ENCODE data around the gene TIMM13.
"Not testable (repeated sequence)": the region's sequence is repeated elsewhere in the genome, so short reads cannot be mapped to it uniquely, and the experiment has no call there.

Gene TIMM13

GRCh38 chr19:2469102-2469914 lies 41.9 kb upstream of the TIMM13 start:
- no peak for DNase-seq (ENCODE audit: low read depth)
- no peak overlapping the region for H3K4me3 ChIP-seq (ENCODE audit: low read depth, low read length)
- TF ChIP-seq, protein P1, sequence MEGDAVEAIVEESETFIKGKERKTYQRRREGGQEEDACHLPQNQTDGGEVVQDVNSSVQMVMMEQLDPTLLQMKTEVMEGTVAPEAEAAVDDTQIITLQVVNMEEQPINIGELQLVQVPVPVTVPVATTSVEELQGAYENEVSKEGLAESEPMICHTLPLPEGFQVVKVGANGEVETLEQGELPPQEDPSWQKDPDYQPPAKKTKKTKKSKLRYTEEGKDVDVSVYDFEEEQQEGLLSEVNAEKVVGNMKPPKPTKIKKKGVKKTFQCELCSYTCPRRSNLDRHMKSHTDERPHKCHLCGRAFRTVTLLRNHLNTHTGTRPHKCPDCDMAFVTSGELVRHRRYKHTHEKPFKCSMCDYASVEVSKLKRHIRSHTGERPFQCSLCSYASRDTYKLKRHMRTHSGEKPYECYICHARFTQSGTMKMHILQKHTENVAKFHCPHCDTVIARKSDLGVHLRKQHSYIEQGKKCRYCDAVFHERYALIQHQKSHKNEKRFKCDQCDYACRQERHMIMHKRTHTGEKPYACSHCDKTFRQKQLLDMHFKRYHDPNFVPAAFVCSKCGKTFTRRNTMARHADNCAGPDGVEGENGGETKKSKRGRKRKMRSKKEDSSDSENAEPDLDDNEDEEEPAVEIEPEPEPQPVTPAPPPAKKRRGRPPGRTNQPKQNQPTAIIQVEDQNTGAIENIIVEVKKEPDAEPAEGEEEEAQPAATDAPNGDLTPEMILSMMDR (IDR thresholded peaks at IDR 0.05; ENCODE audit: low read depth, low read length, missing control alignments), result no peak
- in situ Hi-C loops (cut with HindIII; ENCODE audit: low sequenced_read_pairs), result no loop called here

DNA sequence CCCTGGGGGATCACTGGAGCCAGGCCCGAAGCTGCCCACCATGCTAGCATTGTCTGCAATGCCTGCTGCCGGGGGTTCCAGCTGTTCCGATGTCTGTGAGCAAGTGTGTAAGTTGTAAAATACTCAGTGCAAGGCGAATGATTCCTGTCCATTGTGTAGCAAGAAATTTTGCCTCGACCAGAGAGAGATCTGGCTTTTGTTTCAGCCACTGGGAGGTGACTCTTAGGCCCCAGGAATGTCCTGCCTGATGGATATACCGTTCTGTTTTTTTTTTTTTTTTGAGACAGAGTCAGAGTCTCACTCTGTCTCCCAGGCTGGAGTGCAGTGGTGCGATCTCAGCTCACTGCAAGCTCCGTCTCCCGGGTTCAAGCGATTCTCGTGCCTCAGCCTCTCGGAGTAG lies 41.2 kb upstream of the TIMM13 start:
- in situ Hi-C loops (cut with HindIII; ENCODE audit: low sequenced_read_pairs), result no loop called here
- DNase-seq (ENCODE audit: low read depth), result no peak
- TF ChIP-seq, protein P1 (IDR thresholded peaks at IDR 0.05; ENCODE audit: low read depth, low read length, missing control alignments), result no peak
- H3K4me3 ChIP-seq (ENCODE audit: low read depth, low read length), result no peak overlapping the region

DNA sequence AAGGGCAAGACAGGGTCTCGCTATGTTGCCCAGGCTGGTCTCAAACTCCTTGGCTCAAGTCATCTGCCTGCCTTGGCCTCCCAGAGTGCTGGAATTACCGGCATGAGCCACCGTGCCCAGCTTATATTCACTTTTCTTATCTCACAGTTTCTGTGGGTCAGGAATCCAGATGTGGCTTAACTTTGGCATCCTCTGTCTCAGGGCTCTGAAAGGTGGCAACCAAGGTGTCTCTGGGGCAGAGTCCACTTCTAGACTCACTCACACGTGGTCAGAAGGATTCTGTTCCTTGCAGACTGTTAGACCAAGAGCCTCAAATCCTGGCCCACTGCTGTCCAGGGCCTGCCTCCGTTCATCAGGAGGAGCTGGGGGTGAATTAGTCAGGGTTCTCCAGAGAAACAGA lies 37.0 kb upstream of the TIMM13 start:
- in situ Hi-C loops (cut with HindIII; ENCODE audit: low sequenced_read_pairs), result no loop called here
- TF ChIP-seq, protein P1 (IDR thresholded peaks at IDR 0.05; ENCODE audit: low read depth, low read length, missing control alignments), result no peak
- no peak overlapping the region for H3K4me3 ChIP-seq (ENCODE audit: low read depth, low read length)
- DNase-seq (ENCODE audit: low read depth), result no peak

DNA sequence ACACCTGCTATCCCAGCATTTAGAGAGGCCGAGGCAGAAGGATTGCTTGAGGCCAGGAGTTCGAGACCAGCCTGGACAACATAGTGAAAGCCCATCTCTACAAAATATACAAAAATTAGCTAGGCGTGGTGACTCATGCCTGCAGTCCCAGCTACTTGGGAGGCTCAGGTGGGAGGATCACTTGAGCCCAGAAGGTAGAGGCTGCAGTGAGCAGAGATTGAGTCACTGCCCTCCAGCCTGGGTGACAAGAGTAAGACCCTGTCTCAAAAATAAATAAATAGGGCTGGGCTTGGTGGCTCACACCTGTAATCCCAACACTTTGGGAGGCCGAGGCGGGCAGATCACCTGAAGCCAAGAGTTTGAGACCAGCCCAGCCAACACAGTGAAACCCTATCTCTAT lies 36.3 kb upstream of the TIMM13 start:
- H3K4me3 ChIP-seq (ENCODE audit: low read depth, low read length); in situ Hi-C loops (cut with HindIII; ENCODE audit: low sequenced_read_pairs); DNase-seq (ENCODE audit: low read depth): not testable (repeated sequence)

DNA sequence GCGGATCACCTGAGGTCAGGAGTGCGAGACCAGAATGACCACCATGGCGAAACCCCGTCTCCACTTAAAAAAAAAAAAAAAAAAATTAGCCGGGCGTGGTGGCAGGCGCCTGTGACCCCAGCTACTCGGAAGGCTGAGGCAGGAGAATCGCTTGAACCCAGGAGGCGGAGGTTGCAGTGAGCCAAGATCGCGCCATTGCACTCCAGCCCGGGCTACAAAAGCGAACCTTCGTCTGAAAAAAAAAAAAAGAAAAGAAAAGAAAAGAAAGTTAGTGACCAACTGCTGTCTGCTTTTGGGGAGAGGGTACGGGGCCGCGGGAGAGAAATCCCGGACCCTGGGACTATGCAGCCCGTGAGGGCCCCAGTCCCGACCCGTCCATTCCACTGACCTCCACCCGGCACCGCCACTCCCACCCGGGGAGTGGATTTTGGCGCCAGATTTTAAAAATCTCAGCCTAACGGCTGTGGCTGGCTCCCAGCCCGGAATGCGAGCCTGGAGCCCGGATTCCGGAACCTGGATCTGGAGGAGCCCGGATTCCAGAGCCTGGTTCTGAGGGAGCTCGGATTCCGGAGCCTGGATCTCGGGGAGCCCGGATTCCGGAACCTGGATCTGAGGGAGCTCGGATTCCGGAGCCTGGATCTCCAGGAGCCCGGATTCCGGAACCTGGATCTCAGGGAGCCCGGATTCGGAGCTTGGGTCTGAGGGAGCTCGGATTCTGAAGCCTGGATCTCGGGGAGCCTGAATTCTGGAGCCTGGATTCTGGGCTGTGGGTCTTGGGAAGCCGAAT lies 35.4 kb upstream of the TIMM13 start:
- in situ Hi-C loops (cut with HindIII; ENCODE audit: low sequenced_read_pairs), result no loop called here
- H3K4me3 ChIP-seq (ENCODE audit: low read depth, low read length), result peak overlapping the region; percentile 64
- TF ChIP-seq, protein P1 (IDR thresholded peaks at IDR 0.05; ENCODE audit: low read depth, low read length, missing control alignments), result no peak
- peak; percentile 95 for DNase-seq (ENCODE audit: low read depth)

GRCh38 chr19:2461751-2462634 lies 34.6 kb upstream of the TIMM13 start:
- in situ Hi-C loops (cut with HindIII; ENCODE audit: low sequenced_read_pairs), result no loop called here
- DNase-seq (ENCODE audit: low read depth), result no peak
- TF ChIP-seq, protein P1 (IDR thresholded peaks at IDR 0.05; ENCODE audit: low read depth, low read length, missing control alignments), result peak; percentile 27
- peak overlapping the region; percentile 64 for H3K4me3 ChIP-seq (ENCODE audit: low read depth, low read length)
